Kasumi-1 (cell line): ENCODE results near the gene ESPL1.
"Not testable (repeated sequence)": the region's sequence is repeated elsewhere in the genome, so short reads cannot be mapped to it uniquely, and the experiment has no call there.

Experiments used
- DNase-seq, 2 experiments: peaks; one replicate each; lab custom pipeline; 2025; lab: John Stamatoyannopoulos, UW

The ESPL1 gene

DNA sequence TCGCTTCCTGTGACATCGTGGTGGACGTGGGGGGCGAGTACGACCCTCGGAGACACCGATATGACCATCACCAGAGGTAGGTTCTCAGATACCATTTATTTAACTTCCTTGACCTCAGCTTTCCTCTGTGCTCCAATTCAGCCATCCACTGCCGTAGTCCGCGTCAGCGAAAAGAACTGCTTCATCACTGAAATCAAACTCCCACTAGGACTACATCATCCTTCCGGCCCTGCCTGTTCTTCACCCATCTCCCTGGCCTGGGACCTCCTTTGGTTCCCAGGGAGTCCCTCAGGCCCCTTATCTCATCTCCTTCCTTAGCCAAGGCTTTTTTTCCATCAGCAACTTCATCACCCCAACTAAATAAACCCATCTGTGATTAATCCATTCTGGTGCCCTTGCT lies 32.1 kb downstream of the ESPL1 start:
- DNase-seq = no peak

DNA sequence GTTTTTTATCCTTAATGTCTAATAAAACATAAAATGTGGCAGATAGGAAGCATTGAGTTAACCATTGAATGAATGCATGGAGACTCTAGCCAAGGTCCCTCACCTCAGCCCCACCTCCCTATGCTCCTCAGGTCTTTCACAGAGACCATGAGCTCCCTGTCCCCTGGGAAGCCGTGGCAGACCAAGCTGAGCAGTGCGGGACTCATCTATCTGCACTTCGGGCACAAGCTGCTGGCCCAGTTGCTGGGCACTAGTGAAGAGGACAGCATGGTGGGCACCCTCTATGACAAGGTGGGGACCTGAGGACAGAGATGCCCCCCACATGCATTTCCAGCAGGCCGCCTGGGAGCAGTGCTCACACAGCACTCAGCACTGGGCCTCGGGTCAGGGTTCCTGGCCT lies 34.8 kb downstream of the ESPL1 start:
- no peak for DNase-seq

DNA sequence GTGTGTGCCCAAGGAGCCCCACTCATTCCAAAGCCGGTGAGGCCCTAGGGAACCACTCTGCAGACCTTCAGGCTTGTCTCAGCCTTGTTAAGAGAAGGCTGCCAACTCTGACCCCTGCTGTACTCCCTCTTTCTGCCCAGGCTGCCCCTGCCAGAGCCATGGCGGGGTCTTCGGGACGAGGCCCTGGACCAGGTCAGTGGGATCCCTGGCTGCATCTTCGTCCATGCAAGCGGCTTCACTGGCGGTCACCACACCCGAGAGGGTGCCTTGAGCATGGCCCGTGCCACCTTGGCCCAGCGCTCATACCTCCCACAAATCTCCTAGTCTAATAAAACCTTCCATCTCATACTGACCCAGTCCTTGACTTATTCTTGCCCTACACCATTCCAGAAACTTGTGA lies 38.7 kb downstream of the ESPL1 start:
- no peak for DNase-seq

DNA sequence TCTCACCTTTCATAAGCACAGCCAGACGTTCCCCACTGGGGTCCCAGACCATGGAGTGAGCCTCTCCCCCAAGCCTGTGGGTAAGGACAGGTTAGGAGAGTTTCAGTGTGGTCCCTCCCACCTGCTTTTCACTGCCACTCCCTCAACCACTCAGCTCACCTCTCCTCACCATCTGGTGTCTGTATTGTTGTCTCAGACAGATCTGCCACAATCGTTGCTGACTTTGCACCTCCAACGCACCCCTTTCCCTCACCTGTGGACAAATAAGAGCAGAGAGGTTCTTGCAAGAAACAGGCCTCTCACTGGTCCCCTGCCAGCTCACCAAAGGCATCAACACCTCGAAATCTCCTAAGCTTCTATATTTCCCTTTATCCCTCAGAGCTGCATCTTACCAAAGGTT lies 40.2 kb downstream of the ESPL1 start:
- no peak for DNase-seq

DNA sequence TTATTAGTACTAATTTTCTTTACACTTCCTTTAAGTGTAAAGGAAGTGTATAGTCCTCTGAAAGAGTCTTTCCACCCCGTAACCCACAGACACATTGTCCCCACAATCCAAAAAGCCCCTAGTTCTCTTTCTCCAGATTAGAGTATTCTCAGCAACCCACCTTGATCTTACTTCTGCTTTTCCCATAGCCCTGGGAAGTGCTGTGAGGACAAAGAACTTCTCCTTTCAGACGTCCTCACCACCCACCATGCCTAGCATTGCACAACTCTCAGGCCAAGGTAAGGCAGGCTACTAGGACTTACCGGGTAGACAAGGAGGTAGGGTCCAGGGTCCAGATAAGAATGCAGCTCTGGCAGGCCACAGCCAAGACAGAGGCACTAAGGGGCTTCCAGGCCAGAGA lies 45.9 kb downstream of the ESPL1 start:
- DNase-seq = peak; percentile 23 to 35

DNA sequence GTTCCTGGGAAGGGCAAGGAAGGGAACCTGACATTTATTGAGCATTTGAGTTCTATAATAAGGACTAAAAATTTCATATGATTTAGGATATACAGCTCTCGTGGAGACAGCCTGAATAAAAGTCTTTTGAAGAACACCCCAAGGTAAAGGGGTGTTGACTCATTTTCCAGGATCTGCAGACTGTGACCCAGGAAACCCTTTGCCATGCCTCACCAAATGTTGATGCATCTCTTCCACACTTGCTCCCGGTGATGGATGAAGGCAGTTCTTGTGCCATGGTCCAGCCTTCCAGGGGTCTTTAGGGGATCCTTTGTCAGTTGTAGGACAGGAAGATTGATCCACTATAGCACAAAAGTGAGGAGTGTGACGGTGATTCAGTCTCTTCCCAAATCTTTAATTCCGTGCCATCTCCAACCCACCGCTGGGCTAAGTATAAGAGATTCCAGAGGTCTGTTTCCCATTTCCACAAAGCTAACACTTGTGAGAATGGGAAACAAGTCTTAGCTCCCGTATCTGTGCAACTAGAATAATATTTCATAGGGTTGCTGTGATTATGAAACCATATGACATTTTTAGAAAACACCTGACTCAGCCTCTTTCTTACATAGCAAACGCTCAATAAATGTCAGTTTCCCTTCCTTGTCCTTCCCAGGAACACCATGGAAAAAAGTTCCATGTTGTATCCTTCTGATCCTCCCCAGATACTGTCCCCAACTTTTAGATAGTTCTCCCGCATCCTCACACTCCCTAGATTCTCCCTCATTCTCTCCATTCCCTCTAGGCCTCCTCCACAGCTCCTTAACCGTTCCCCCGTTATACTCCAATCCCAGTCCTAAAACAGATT lies 52.5 kb downstream of the ESPL1 start:
- no peak for DNase-seq

DNA sequence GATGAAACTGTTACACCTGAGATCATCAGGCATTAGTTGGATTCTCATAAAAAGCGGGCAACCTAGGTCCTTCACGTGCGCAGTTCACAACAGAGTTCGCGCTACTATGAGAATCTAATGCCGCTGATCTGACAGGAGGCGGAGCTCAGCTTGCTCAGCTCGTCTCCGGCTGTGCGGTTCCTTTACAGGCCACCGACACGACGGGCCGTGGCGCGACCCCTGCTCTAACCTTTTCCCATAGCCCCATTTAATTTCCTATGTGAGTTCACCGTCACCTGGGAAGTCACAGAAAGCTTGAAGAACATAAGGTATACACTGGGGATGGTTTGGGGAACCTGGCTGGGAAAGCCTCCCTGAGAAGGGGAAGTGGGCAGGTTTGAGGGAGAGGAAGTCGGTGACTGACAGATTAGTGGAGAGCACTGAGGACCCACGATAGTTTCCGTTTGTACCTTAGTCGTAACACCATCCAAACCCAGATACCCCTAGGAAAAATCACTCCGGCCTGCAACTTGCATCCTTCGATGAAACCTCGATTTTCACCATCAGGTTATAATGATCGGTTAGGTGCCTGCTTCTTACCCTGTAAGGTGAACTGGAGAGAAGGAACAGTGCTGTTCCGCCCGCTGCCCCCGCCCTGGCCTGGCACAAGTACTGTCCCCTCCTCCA lies 56.1 kb downstream of the ESPL1 start:
- peak; percentile 69 to 75 for DNase-seq

DNA sequence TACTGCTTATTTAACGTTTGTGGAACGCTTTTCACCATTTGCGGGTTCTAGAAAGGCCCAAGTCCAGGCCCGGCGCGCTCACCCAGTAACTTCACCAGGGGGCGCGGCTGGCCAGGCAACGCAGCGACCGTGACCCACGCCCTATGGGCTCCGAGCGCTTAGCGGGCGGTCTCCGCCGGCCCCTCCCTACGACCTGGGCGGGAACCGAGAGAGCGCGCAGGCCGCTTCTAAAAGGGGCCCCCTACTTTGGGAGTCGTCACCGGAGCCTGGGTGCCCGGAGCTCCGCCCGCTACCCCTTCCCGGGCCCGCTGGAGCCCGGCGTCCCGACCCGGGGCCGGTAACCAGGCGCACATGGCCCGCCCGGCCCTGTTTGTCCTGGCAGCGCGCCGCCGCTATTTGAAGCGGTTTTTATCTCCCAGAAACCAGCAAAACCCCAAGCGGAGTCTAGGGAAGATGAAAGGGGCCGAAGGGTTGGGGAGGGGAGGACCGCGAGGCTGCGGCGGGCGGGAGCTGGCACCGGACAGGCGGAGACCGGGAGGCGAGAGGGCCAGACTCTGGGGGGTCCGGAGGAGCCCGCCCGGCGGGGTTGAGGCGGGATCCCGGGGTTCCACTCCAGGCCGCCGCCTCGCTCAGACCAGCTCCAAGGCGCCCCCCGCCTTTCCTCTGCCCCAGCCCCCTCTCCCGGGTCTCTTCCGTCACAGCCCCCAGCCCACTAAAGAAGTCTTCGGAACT lies 56.8 kb downstream of the ESPL1 start:
- DNase-seq = peak; percentile 75 to 81

DNA sequence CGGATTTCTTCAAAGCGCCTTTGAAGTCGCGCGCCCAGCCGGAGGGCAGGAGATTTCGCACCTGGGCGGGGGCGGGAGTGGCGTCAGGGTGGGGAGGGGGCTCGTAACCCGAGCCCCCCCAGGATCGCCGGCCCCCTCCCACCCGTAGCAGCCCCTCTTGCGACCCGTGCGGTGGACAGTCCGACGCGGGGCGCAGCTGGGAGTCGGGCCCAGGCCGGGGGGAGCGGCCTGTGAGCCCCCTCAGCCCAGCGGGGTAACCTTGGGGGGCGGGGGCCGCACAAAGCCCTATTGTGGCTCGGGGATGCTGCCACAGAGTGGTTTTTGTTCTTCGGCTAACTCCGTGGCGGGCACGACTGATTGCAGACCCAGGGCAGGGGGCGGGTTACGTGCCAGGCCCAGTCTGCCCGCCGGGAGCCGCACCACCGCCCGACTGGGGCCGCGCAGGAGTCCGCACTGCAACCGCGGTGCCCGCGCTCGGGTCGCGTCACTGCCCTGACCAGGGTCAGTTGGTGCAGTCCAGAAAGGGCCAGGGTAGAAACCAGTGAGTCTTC lies 57.5 kb downstream of the ESPL1 start:
- no peak for DNase-seq

DNA sequence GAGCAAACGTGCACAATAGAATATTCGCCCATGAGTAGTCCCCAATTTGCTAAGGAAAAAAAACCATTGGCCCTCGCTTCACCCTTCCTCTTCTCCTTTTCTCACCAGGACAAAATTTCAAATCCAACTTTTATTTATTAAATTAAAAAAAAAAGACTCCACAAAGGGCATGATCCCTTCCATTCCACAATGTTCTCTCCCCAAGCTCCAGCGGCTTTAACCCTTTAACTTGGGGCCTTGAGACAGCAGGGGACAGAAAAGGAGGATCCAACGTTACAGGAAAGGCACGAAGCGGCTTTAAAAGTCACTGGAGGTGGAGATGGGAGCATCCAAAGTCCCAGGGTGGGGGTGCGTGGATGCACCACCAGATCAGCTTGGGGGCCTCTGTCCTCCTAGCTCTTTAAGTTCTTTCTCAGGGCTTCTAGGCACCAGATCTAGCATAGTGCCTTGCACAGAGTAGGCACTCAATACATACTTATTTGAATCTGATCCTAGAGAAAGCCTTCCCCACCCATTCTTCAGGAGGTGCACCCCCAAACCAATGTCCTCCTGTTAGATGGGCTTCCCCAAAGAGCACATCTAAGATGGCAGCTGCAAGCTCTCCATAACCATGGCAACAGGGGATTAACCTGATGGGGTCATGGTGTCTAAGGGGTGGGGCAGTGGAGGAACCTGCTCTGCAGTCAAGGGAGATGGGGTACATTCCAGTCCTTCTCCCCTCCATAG lies 58.5 kb downstream of the ESPL1 start:
- no peak for DNase-seq

DNA sequence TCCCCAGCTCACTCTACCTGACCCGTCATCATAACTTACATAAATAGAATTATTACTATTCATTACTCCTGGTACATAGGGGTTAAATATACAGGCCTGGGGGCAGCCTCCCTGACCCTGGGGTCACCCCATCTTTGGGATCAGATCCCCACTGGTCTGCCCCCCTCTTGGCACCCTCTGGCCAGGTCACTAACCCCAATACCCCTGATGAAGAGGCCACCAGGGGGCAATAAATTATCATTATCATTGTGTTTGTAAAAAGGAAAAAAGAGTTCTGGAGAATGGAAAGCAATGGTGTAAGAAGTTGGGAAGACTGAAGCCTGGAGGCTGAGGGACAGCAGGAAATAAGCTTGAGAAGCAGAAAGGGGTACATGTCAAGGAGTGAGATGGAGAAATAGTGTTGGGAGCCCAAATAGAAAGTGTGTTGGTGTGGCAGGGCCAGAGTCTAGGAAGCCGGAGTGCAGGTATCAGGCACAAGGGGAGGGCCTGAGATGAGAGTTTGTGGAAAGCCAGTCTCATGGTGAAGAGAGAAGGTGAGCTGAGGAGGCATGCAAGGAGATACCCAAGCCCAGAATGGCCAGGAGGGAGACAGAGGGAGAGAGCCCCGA lies 59.4 kb downstream of the ESPL1 start:
- DNase-seq = peak in 1 of 2 experiments; percentile 31

DNA sequence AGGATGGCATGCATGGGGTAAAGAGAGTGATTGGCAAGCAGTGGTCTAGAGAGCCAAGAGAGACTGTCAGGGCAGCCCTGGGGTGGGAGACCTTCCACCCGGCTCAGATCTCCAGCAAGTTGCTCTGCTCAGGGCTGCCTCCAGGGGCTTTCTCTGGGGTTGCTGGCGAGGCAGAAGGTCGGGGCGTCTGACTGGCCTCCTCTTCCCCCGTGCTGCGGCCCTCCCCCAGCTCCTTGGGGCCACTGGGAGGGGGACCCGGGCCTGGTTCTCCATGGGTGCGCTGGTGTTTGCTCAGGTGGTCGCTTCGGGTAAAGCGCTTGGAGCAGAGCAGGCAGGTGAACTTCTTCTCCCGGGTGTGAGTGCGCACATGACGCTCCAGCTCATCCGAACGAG lies 59.9 kb downstream of the ESPL1 start:
- peak; percentile 16 to 41 for DNase-seq

DNA sequence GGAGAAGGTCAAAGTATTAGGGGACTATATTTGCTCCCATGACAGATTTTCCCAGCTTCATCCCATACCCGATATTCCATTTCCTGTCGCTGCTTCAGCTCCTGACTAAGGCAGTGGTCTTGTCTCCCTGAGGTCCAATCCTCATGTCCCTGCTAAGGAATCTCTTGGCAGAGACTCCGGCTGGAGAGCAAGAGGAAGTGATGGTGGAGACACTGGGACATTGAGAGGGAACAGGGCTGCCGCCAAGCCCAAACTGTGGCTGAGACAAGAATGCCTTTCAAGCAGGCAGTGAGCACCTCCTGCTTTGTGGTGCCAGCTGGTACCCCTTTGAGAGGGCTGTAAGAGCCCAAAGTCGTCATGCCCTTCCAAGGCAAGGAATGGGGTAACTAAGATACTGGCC lies 62.6 kb downstream of the ESPL1 start:
- no peak for DNase-seq

DNA sequence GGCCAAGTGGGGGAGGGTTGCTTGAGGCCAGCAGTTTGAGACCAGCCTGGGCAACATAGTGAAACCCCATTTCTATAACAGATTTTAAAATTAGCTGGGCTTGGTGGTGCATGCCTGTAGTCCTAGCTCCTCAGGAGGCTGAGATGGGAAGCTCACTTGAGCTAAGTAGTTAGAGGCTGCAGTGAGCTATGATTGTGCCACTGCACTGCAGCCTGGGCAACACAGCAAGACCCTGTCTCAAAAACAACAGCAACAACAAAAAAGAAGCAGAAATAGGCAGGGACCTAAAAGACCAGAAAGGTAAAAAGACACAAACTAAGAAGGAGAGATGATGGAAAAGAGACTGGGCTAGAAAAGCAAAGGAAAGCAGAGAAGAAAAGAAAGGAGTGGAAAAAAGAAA lies 64.2 kb downstream of the ESPL1 start:
- not testable (repeated sequence) for DNase-seq

DNA sequence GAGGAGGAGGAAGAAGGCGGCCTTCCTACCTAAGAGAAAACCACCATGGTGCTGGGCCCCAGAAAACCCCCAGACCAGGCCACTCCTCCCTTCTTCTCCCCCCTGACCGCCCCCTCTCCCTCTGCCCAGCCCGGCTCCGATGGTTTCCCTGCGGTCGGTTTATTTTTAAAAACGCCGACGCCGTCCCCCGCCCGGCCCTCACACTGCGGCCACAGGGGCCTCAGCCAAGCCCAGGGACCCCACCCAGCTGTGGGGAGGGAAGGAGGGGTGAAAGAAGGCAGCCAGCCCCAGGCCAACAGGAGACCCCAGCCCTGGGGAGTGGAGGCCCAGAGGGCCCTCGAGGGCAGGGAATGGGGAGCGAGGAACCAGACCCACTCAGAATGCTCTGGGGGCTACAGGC lies 64.6 kb downstream of the ESPL1 start:
- no peak for DNase-seq

DNA sequence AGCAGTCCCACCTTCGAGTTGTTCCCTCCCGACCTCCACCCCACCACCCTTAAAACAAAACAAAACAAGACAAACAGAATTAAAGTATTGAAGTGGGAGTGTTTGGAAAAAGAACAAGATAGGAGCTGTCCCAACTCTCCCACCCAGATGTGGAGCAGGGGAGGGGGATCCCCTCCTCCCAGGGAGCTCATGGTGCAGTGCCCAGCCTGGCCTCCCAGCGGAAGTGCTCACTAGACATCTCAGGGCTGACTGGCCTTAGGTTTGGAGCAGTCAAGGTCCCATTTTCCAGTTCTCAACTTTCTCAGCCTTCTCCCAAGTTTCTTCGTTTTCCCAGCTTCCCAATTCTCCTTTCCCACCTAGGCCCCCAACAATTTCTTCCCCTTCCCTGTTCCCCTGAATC lies 65.2 kb downstream of the ESPL1 start:
- DNase-seq = no peak

DNA sequence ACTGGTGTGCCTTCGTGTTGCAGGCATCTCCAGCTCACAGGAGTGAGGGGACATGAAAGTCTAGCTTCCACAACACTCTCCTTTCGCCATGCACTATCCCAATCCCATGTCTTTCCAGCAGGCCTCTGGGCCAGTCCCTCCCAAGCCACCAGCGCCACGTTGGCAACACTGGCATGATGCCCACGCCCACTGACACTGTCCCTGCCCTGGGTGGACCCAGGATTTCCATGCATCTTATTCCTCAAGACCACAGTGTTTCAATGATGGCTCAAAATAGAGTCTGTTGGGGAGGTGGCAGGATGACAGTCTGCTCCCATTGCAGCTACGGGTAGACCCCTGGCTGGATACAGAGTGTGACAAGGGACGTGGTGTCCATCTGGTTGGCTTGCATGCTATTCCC lies 65.7 kb downstream of the ESPL1 start:
- no peak for DNase-seq

DNA sequence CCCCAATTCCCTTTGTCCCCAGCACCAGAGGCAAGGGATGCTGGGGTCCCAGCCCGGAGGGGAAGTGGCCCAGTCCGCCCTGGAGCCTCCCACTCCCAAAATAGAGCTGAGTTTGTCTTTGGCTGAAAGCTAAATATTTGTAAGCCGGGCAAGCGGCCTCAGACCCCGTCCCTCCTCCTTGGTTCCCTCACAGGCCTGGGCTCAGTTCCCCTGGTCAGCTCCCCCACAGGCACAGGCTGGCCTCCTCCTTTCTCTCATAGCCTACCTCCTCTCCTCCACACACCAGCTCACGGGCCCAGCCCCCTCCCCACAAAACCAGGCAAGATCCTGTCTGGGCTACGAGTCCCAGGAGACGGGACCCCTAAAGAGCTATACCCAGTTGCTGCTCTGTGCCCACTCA lies 66.7 kb downstream of the ESPL1 start:
- DNase-seq = no peak

DNA sequence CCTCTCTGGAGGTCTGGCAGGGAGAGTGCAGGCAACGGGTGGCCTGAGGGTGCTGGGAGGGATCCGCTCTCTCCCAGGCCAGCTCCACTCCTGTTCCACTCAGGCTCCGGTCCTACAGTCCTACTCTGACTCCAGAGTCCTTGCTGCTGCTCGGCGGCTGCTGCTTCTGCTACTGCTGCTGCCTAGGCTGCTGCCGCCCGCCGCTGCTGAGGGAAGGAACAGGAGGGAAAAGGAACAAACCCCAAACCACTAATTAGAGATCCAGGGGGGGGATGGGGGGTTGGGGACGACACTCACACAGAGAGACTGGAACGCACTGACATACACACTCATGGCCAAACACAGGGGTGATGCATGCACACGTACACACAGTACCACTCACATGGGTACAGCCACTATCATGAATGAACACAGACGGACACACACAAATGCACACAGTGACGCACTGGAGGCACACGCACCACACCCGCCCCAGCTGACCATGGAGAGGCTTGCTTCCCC lies 68.1 kb downstream of the ESPL1 start, which contains the start of gene SP7:
Gene SP7, minus strand, starts transcription at position 174 of the 501 bp plus-strand sequence. CDS start 708 bp downstream, outside the sequence.
- DNase-seq = peak; percentile 39 to 51

DNA sequence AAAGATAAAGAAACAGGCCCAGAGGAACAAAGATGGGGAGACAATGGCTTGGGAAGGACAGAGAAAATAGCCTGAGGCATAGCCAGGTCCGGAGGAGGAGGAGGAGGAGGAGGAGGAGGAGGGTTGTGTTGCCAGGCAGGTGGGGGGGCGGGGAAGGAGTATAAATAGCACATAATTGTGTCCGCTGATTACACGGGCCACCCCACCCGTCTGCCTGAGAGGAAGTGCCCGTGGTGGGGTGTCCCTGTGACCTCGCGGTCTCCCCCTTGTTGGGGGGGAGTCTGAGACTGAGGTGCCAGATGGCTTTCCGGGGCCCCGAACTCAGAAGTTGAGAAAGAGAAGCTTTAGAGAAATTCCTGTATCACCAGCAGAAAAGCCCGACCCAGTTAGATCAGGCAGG lies 69.9 kb downstream of the ESPL1 start:
- DNase-seq = no peak

DNA sequence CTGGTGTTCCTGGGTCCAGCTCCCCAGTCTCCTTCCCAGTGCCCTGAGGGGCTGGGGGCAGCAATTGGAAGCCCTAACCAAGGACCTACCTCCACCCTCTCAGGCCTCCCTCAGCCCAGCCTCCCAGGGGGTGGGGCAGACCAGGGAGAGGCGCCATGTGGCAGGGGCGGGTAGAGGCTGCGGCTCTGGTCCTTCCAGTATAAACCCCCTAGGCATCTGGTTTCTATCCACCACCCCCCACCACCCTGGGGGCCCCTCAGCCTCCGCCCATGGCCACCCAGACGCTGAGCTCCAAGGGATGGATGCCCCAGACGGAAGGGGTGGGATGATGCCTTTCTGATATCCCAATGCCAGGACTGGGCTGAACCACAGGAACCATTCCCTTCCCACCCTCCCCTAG lies 70.8 kb downstream of the ESPL1 start:
- DNase-seq = no peak
